Right atrium auricular region (tissue), 2 donors: ENCODE results near the gene NCDN. TPM values are rescaled to one million over a fixed set of nuclear protein-coding genes. Genes with fewer than 3 reads are reported as not detected.

ENCODE experiments used
- DNase-seq: peaks from one replicate; pipeline ENCODE4 v3.0.0-alpha.2; 2019; ENCODE audit warnings: low spot score
- H3K27ac ChIP-seq, 2 donors: fragments of 200-600 bp; sonication (generic); 1 replicate in 1 of 2; 2 replicates in 1 of 2; pipeline ENCODE4 v1.5.1; 2016 to 2019
- H3K27me3 ChIP-seq, 2 donors: fragments of 200-600 bp; sonication (generic); one replicate each; pipeline versions ENCODE4 v1.5.1 to v1.6.0; 2017 to 2019
- H3K36me3 ChIP-seq: fragments of 200-600 bp; sonication (generic); one replicate; pipeline ENCODE4 v1.5.1; 2016
- H3K4me1 ChIP-seq, 2 donors: fragments of 200-600 bp; sonication (generic); one replicate each; pipeline versions ENCODE4 v1.5.1 to v1.6.0; 2017 to 2019
- H3K4me3 ChIP-seq, 2 donors: fragments of 200-600 bp; sonication (generic); 1 replicate in 1 of 2; 2 replicates in 1 of 2; pipeline ENCODE4 v1.5.1; 2017 to 2019; ENCODE audit warnings: mild to moderate bottlenecking in 1 of 2, moderate library complexity in 1 of 2
- H3K9me3 ChIP-seq, 2 donors: fragments of 200-600 bp; sonication (generic); one replicate each; pipeline ENCODE4 v1.5.1; 2019
- total RNA-seq, 2 donors: library from RNA; depleted of rRNA; stranded (reverse); fragments of >200 nt; gene quantifications; one replicate each; pipeline ENCODE4 v1.1.0, GENCODE V29; 2016
- TF ChIP-seq, protein P1 (sequence below), 2 donors: fragments of 200-600 bp; sonication (generic); IDR thresholded peaks; one replicate each; pipeline ENCODE4 v1.5.1; 2019; ENCODE audit warnings: antibody characterized with exemption in 2 of 2

NCDN gene
- total RNA-seq, 2 donors from 2014 or later: 30.6 to 33.7 TPM

DNA sequence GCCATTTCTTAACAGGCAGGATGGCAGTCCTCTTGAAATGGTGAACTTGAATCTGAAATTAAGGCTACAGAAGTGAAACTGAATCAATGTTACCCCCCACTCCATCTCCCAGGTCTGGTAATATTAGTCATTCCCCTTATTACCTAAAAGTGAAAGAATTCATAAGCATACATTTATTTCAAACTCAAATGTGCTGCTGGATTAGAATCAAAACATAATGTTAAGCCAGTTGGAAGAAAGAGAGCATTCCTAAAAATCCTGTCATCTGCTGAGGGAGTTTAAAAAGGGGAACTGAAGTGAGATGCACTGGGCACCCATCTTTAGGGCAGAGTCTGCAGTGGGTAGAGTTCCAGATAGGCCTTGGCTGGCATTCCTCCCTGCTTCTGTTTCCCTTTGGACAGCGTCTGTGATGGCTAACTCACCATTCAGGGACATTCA, 17.8 kb upstream of the NCDN start:
- no peaks in the 10 kb centered on the region for H3K9me3 ChIP-seq
- H3K27ac ChIP-seq: peak overlapping the region; percentile 57 to 87
- DNase-seq: no peak

DNA sequence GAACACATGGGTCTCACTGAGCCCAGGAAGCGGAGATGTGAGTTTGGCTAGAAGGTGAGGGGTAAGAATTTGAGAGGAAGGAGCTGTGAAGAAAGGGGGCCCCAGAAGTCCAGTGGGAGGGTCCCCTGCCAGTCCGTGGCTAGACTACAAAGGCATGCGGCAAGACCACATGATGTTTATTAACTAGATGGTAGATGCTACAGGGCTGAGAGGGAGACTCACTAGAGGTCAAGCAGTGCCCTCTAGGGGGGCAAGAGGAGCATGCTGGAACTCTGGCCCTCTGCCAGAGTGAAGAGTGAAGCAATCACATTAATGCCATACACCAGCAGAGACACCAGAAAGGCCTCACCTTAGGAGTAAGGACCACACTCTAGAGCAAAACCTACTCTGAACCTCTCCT, 12.6 kb upstream of the NCDN start:
- Histone ChIP-seq H3K27ac (peak overlapping the region in 1 of 2 donors; percentile 3), H3K9me3 (no peaks in the 10 kb centered on the region), H3K27me3 (no peaks in the 10 kb centered on the region), H3K4me3 (no peak overlapping the region), H3K4me1 (peaks cover 0 to 47% of the 10 kb centered on the region in 2 donors), H3K36me3 (peaks cover 4% of the 10 kb centered on the region)
- no peak for DNase-seq
- TF ChIP-seq, protein P1, sequence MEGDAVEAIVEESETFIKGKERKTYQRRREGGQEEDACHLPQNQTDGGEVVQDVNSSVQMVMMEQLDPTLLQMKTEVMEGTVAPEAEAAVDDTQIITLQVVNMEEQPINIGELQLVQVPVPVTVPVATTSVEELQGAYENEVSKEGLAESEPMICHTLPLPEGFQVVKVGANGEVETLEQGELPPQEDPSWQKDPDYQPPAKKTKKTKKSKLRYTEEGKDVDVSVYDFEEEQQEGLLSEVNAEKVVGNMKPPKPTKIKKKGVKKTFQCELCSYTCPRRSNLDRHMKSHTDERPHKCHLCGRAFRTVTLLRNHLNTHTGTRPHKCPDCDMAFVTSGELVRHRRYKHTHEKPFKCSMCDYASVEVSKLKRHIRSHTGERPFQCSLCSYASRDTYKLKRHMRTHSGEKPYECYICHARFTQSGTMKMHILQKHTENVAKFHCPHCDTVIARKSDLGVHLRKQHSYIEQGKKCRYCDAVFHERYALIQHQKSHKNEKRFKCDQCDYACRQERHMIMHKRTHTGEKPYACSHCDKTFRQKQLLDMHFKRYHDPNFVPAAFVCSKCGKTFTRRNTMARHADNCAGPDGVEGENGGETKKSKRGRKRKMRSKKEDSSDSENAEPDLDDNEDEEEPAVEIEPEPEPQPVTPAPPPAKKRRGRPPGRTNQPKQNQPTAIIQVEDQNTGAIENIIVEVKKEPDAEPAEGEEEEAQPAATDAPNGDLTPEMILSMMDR (IDR thresholded peaks at IDR 0.05): peak in 1 of 2 donors; percentile 56

More for the DNA sequence above, 17.8 kb upstream of the NCDN start:
- Histone ChIP-seq H3K36me3 (no peaks in the 10 kb centered on the region), H3K27me3 (no peaks in the 10 kb centered on the region), H3K4me3 (no peak overlapping the region), H3K4me1 (peaks cover 0 to 66% of the 10 kb centered on the region in 2 donors)
- TF ChIP-seq, protein P1 (IDR thresholded peaks at IDR 0.05): no peak

DNA sequence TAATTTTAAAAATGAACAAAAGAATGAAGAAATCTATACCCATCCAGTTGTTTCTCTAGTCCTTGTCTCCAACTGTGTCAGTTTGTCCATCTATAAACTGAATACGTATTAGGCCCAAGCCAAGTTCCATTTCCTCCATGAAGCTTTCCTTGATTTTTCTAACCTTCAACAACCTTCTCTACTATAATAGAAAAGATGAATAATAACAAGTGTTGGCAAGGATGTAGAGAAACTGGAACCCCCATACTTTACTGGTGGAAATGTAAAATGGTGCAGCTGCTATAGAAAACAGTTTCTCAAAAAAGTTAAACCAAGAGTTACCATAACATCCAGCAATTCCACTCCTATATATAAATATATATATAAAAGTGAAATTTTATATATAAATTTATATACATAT, 11.0 kb upstream of the NCDN start:
- Histone ChIP-seq H3K4me3 (no peak overlapping the region), H3K4me1 (peaks cover 0 to 33% of the 10 kb centered on the region in 2 donors), H3K27ac (no peak overlapping the region), H3K9me3 (no peaks in the 10 kb centered on the region), H3K36me3 (peaks cover 4% of the 10 kb centered on the region), H3K27me3 (no peaks in the 10 kb centered on the region)
- TF ChIP-seq, protein P1 (IDR thresholded peaks at IDR 0.05): no peak
- no peak for DNase-seq

DNA sequence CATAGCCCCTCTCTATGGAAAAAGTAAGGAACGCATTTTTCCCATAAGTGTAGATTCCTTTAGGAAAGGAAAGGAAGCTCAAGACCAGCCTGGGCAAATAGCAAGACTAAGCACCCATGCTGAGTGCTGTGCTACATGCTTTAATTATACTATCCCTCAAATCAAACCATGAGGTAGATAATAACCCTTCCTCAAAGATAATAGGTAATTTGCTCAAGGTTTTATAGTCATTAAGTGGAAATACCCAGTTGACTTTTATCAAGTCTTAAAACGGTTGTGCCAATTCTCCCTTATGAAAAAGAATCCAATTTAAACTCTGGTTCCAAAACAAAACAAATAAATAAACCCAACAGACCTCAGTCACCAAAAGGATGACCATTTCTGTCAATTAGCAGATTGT, 3.7 kb upstream of the NCDN start:
- no peak for DNase-seq
- Histone ChIP-seq H3K27ac (peak overlapping the region in 1 of 2 donors; percentile 27), H3K9me3 (no peaks in the 10 kb centered on the region), H3K4me1 (peaks cover 0 to 42% of the 10 kb centered on the region in 2 donors), H3K4me3 (no peak overlapping the region), H3K36me3 (peaks cover 23% of the 10 kb centered on the region), H3K27me3 (no peaks in the 10 kb centered on the region)
- TF ChIP-seq, protein P1 (IDR thresholded peaks at IDR 0.05): no peak

DNA sequence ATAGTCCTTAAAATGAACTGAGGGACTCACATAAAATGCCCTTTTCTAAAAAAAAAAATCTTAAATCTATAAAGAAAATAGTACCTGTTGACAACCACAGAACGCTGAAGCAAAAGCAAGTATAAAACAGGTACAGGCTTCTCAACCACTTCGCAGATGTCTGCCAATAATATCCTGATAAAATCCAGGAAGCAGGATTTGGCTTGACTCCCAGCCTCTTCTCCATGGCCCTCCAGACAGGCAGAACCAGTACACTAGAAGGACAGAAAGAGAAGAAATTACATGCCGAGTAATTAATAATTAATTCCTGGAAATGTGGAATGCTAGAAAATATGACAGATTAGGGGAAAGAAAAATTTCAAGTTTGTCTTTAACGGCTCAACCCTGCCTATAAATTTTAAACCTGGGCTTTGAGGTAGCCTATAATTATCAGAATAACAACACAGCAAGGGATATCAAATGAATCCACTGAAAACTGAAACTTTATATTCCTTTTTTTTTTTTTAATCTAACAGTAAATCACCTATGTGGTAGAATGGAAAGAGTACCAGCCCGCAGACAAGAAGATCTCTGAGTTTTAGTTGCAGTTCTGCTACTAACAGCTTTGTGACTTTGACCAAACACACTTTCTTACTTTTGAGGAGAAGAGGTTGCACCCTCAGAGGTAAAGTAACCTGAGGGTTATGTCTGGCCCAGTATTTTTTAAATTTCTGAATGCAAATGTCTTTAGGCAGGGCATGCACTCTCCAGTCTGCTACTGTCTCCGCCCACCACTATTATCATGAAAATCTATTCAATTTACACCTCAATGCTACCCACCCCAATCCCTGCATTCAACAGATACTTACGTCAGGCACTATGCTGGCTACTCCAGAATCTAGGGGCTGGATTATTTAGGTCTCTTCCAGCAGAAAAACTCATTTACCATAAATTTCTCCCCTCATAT, 3.1 kb upstream of the NCDN start:
- TF ChIP-seq, protein P1 (IDR thresholded peaks at IDR 0.05): no peak
- H3K36me3 ChIP-seq: peaks cover 20% of the 10 kb centered on the region
- peak overlapping the region in 1 of 2 donors; percentile 27 for H3K27ac ChIP-seq
- no peak overlapping the region for H3K4me3 ChIP-seq
- H3K4me1 ChIP-seq: peaks cover 0 to 49% of the 10 kb centered on the region in 2 donors
- no peaks in the 10 kb centered on the region for H3K9me3 ChIP-seq
- H3K27me3 ChIP-seq: no peaks in the 10 kb centered on the region
- no peak for DNase-seq
